Mammary epithelial cell (primary cell): Measurements from ENCODE around the gene DAAM2.
A peak's percentile ranks its signal among the peaks of the same experiment; 100 is the strongest.

Experiments
- EZH2 ChIP-seq: IDR thresholded peaks from 2 replicates; pipeline ENCODE4 v1.6.1; 2012; ENCODE audit warnings: low read length, inconsistent platforms, borderline replicate concordance
- TF ChIP-seq, protein P1 (sequence below), 2 donors: IDR thresholded peaks in 1 of 2; conservative IDR thresholded peaks in 1 of 2; 2 replicates each; pipeline ENCODE4 v1.5.1; 2011 to 2012; ENCODE audit warnings: inconsistent platforms in 2 of 2, low read length in 2 of 2, mild to moderate bottlenecking in 2 of 2, control low read depth in 1 of 2, low read depth in 1 of 2; ENCODE audit not compliant: insufficient read depth in 1 of 2; ENCODE audit errors: extremely low read depth in 1 of 2

DNA sequence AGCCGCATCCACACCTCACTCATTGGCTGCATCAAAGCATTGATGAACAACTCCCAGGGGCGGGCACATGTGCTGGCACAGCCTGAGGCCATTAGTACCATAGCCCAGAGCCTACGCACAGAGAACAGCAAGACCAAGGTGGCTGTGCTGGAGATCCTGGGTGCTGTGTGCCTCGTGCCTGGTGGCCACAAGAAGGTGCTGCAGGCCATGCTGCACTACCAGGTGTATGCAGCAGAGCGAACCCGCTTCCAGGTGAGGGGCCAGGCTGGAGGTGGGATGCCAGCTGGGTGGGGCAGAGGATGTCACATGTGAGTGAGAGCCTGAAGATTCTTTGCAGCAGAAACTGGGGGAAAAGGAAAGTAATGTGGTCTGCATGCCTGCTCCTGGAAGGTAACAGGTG, 75.4 kb downstream of the DAAM2 start:
- TF ChIP-seq, protein P1, sequence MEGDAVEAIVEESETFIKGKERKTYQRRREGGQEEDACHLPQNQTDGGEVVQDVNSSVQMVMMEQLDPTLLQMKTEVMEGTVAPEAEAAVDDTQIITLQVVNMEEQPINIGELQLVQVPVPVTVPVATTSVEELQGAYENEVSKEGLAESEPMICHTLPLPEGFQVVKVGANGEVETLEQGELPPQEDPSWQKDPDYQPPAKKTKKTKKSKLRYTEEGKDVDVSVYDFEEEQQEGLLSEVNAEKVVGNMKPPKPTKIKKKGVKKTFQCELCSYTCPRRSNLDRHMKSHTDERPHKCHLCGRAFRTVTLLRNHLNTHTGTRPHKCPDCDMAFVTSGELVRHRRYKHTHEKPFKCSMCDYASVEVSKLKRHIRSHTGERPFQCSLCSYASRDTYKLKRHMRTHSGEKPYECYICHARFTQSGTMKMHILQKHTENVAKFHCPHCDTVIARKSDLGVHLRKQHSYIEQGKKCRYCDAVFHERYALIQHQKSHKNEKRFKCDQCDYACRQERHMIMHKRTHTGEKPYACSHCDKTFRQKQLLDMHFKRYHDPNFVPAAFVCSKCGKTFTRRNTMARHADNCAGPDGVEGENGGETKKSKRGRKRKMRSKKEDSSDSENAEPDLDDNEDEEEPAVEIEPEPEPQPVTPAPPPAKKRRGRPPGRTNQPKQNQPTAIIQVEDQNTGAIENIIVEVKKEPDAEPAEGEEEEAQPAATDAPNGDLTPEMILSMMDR (conservative IDR thresholded peaks at IDR 0.05 in 1 of 2, IDR thresholded peaks at IDR 0.05 in 1 of 2; ENCODE audit: extremely low read depth in 1 of 2, insufficient read depth in 1 of 2, low read depth in 1 of 2, low read length in 2 of 2) = peak; percentile 16 to 20
- TF ChIP-seq EZH2 = no peak
